ENCODE measurements around the gene DPP6. TPM values are rescaled to one million over a fixed set of nuclear protein-coding genes. Genes with fewer than 3 reads are reported as not detected.

The DPP6 gene
- polyA plus RNA-seq, 1 of the 3 experiments (the other 2 are of a cell fraction) = not detected

GRCh38 chr7:154598396-154598795 is 546.2 kb downstream of the DPP6 start:
- Histone ChIP-seq H3K36me3 (replicated peaks in 1 of 2; ENCODE audit: control insufficient read depth in 1 of 2, insufficient read depth in 2 of 2, low read length in 1 of 2) (no peaks in the 10 kb centered on the region), H3K9ac (no peak overlapping the region), H3K9me3 (peaks cover 5% of the 10 kb centered on the region; the same call in 1 of the 2 replicates), H3K4me1 (ENCODE audit: control insufficient read depth in 1 of 2, insufficient read depth in 2 of 2, low read depth in 1 of 2, low read length in 1 of 2) (no peaks in the 10 kb centered on the region; a peak in 1 of 4 replicates), H4K20me1 (ENCODE audit: insufficient read depth) (no peaks in the 10 kb centered on the region), H2AFZ (ENCODE audit: low read depth) (no peak overlapping the region), H3F3A (replicated peaks; ENCODE audit: insufficient read depth) (no peaks in the 10 kb centered on the region), H3K4me3 (ENCODE audit: low read depth in 2 of 2, low read length in 1 of 2) (no peak overlapping the region), H3K27me3 (ENCODE audit: insufficient read depth) (no peaks in the 10 kb centered on the region), H3K4me2 (no peak overlapping the region), H3K79me2 (ENCODE audit: insufficient read depth) (no peaks in the 10 kb centered on the region), H3K9me2 (no peaks in the 10 kb centered on the region), H3K27ac (ENCODE audit: low read depth in 2 of 2, low read length in 1 of 2) (no peak overlapping the region)
- 16% methylated on average over 4 of the region's 4 CpGs for WGBS (ENCODE audit: low lambda C conversion rate)
- no peak for DNase-seq
- ChIA-PET CTCF (interaction anchor here (1.1 kb wide), 1 partner anchor 14 kb away, joined by 3 read pairs; no protein-coding TSS in a partner anchor), POLR2A (no interaction called here)
- no peak for TF ChIP-seq SIN3A (IDR thresholded peaks at IDR 0.05; ENCODE audit: borderline replicate concordance, low read depth, low read length)
- TF ChIP-seq CTCF (IDR thresholded peaks at IDR 0.05) = no peak
- no peak for TF ChIP-seq FOSL2 (IDR thresholded peaks at IDR 0.05; ENCODE audit: borderline replicate concordance, low read depth)
- TF ChIP-seq GATA2 (CRISPR knock-in tag; IDR thresholded peaks at IDR 0.05) = no peak
- TF ChIP-seq MXI1 (IDR thresholded peaks at IDR 0.05; ENCODE audit: low read depth, low read length) = no peak

GRCh38 chr7:154598864-154599263 is 546.7 kb downstream of the DPP6 start:
- Histone ChIP-seq H3K27me3 (ENCODE audit: insufficient read depth) (no peaks in the 10 kb centered on the region), H3K9me3 (peaks cover 5% of the 10 kb centered on the region; the same call in 1 of the 2 replicates), H3K36me3 (replicated peaks in 1 of 2; ENCODE audit: control insufficient read depth in 1 of 2, insufficient read depth in 2 of 2, low read length in 1 of 2) (no peaks in the 10 kb centered on the region), H3K4me2 (no peak overlapping the region), H3K9ac (no peak overlapping the region), H2AFZ (ENCODE audit: low read depth) (no peak overlapping the region), H4K20me1 (ENCODE audit: insufficient read depth) (no peaks in the 10 kb centered on the region), H3K4me3 (ENCODE audit: low read depth in 2 of 2, low read length in 1 of 2) (no peak overlapping the region), H3K27ac (ENCODE audit: low read depth in 2 of 2, low read length in 1 of 2) (no peak overlapping the region), H3K9me2 (no peaks in the 10 kb centered on the region), H3K79me2 (ENCODE audit: insufficient read depth) (no peaks in the 10 kb centered on the region), H3K4me1 (ENCODE audit: control insufficient read depth in 1 of 2, insufficient read depth in 2 of 2, low read depth in 1 of 2, low read length in 1 of 2) (no peaks in the 10 kb centered on the region; a peak in 1 of 4 replicates), H3F3A (replicated peaks; ENCODE audit: insufficient read depth) (no peaks in the 10 kb centered on the region)
- no peak for DNase-seq
- POLR2A ChIA-PET = no interaction called here
- CTCF ChIA-PET = interaction anchor here (1.1 kb wide), 1 partner anchor 14 kb away, joined by 3 read pairs; no protein-coding TSS in a partner anchor
- WGBS (ENCODE audit: low lambda C conversion rate) = 47% methylated on average over 3 of the region's 3 CpGs
- TF ChIP-seq GABPA (IDR thresholded peaks at IDR 0.05; ENCODE audit: low read depth) (no peak), MXI1 (IDR thresholded peaks at IDR 0.05; ENCODE audit: low read depth, low read length) (no peak), CTCF (IDR thresholded peaks at IDR 0.05) (no peak), SMC3 (IDR thresholded peaks at IDR 0.05; ENCODE audit: low read depth, low read length) (no peak), FOXJ3 (CRISPR knock-in tag; IDR thresholded peaks at IDR 0.05) (no peak), SIN3A (IDR thresholded peaks at IDR 0.05; ENCODE audit: borderline replicate concordance, low read depth, low read length) (no peak), RCOR1 (IDR thresholded peaks at IDR 0.05; ENCODE audit: low read length) (no peak), ELF1 (IDR thresholded peaks at IDR 0.05) (no peak), USF2 (IDR thresholded peaks at IDR 0.05; ENCODE audit: borderline replicate concordance, low read depth, low read length) (no peak), FOSL2 (IDR thresholded peaks at IDR 0.05; ENCODE audit: borderline replicate concordance, low read depth) (no peak), REST (IDR thresholded peaks at IDR 0.05; ENCODE audit: low read depth, low read length) (no peak), TEAD4 (IDR thresholded peaks at IDR 0.05; ENCODE audit: borderline replicate concordance, insufficient read depth) (no peak), JUND (IDR thresholded peaks at IDR 0.05) (no peak)
